ENCODE measurements around the gene BBLN.

GRCh38 chr9:128153060-128153946 lies 6.8 kb upstream of the BBLN start:
- TF ChIP-seq CTCF (conservative IDR thresholded peaks at IDR 0.05) (no peak), ZFX (IDR thresholded peaks at IDR 0.05) (no peak)
